K562 (cell line): ENCODE results near the gene APP. TPM values are rescaled to one million over a fixed set of nuclear protein-coding genes. Genes with fewer than 3 reads are reported as not detected.

ENCODE experiments used
- ATAC-seq: fragments of 200-7000 bp; cut with Tn5 transposase; 3 replicates; pipeline ENCODE4 v1.9.1; 2020; ENCODE audit warnings: moderate library complexity
- BruUV-seq: library from RNA; stranded (reverse); fragments of 400-500 nt; replicated peaks from 2 replicates; lab custom pipeline; 2021; lab: Mats Ljungman, UMichigan
- CTCF ChIA-PET: fragments of 300-600 bp; formaldehyde crosslinking; extraction: SDS; loops from one replicate; lab custom pipeline; 2021; ENCODE audit warnings: low intra/inter-chr PET ratio; lab: Yijun Ruan, JAX
- POLR2A ChIA-PET: fragments of 300-600, 350-650 bp; sonication (Branson Sonifier 250); formaldehyde crosslinking; extraction: SDS; loops from one replicate; lab custom pipeline; 2021; ENCODE audit warnings: antibody characterized with exemption, inconsistent platforms; lab: Yijun Ruan, JAX
- DNase-seq, 4 experiments: peaks; one replicate each; pipeline versions ENCODE4 v3.0.0 to v3.0.0-alpha.2; 2011 to 2018; ENCODE audit warnings: low spot score in 3 of 4, mixed read lengths in 3 of 4; ENCODE audit errors: extremely low read depth in 1 of 4
- FAIRE-seq: peaks from 2 replicates; lab custom pipeline; 2011; peaks lifted over from hg19 to GRCh38; lab: Jason Lieb, UNC
- H2AFZ ChIP-seq: 2 replicates; pipeline ENCODE4 v1.6.0; 2011; ENCODE audit warnings: low read depth, low read length, control low read depth, inconsistent platforms
- H3K27ac ChIP-seq: fragments of 200-600 bp; 3 replicates; pipeline ENCODE4 v1.8.0; 2011; ENCODE audit warnings: low read depth, mild to moderate bottlenecking, control low read depth, inconsistent platforms, low read length, moderate library complexity, mixed read lengths; ENCODE audit errors: extremely low read depth
- H3K27me3 ChIP-seq, 2 experiments: fragments of 300-600 bp in 1 of 2; 2 replicates in 1 of 2; 3 replicates in 1 of 2; pipeline versions ENCODE4 v1.6.0 to v1.8.0; 2011; ENCODE audit warnings: inconsistent platforms in 2 of 2, low read length in 2 of 2, mild to moderate bottlenecking in 1 of 2, mixed read lengths in 1 of 2, moderate library complexity in 1 of 2; ENCODE audit not compliant: control insufficient read depth in 2 of 2, insufficient read depth in 2 of 2
- H3K36me3 ChIP-seq: fragments of 300-600 bp; 3 replicates; pipeline ENCODE4 v1.8.0; 2011; ENCODE audit warnings: mild to moderate bottlenecking, low read length, inconsistent platforms; ENCODE audit not compliant: control insufficient read depth, insufficient read depth
- H3K4me1 ChIP-seq, 2 experiments: fragments of 200-600 bp in 1 of 2; replicated peaks in 1 of 2; 2 replicates in 1 of 2; 3 replicates in 1 of 2; pipeline versions ENCODE4 v1.5.1 to v1.8.0; 2011; ENCODE audit warnings: inconsistent platforms in 2 of 2, low read length in 2 of 2, mild to moderate bottlenecking in 1 of 2, mixed read lengths in 1 of 2, moderate library complexity in 1 of 2; ENCODE audit not compliant: control insufficient read depth in 2 of 2, insufficient read depth in 2 of 2
- H3K4me2 ChIP-seq: 2 replicates; pipeline ENCODE4 v1.6.1; 2011; ENCODE audit warnings: low read length, control low read depth, inconsistent platforms, mixed read lengths; ENCODE audit not compliant: insufficient read depth
- H3K4me3 ChIP-seq: fragments of 200-600 bp; sonication (generic), shearing (Covaris generic); 2 replicates; pipeline ENCODE4 v1.5.1; 2016; ENCODE audit warnings: control low read depth, inconsistent platforms
- H3K79me2 ChIP-seq: fragments of 200-600 bp; 3 replicates; pipeline ENCODE4 v1.8.0; 2011; ENCODE audit warnings: low read length, inconsistent platforms; ENCODE audit not compliant: control insufficient read depth, insufficient read depth
- H3K9ac ChIP-seq, 2 experiments: 2 replicates each; pipeline versions ENCODE4 v1.6.0 to v1.6.1; 2011; ENCODE audit warnings: low read depth in 2 of 2, low read length in 2 of 2, control low read depth in 1 of 2, inconsistent platforms in 1 of 2, mild to moderate bottlenecking in 1 of 2, mixed read lengths in 1 of 2; ENCODE audit not compliant: insufficient read depth in 1 of 2
- H3K9me1 ChIP-seq: one replicate; pipeline ENCODE4 v1.6.0; 2011; ENCODE audit warnings: inconsistent platforms, mild to moderate bottlenecking, low read length, moderate library complexity; ENCODE audit not compliant: control insufficient read depth, insufficient read depth
- H3K9me3 ChIP-seq: replicated peaks from 2 replicates; pipeline ENCODE4 v1.5.1; 2011; ENCODE audit warnings: low read depth, low read length, inconsistent platforms; ENCODE audit not compliant: control insufficient read depth, insufficient read depth
- H4K20me1 ChIP-seq: replicated peaks from 2 replicates; pipeline ENCODE4 v1.6.1; 2011; ENCODE audit warnings: low read length, inconsistent platforms, mixed read lengths; ENCODE audit not compliant: control insufficient read depth, insufficient read depth
- ARID2 ChIP-seq: fragments of 450-650 bp; IDR thresholded peaks from 2 replicates; pipeline ENCODE4 v1.6.1; 2017; ENCODE audit warnings: antibody characterized with exemption, mild to moderate bottlenecking
- BHLHE40 ChIP-seq: IDR thresholded peaks from 2 replicates; pipeline ENCODE4 v1.6.1; 2011; ENCODE audit warnings: low read length, improper control_type of control experiment
- CBX2 ChIP-seq: fragments of 200-600 bp; sonication (generic); IDR thresholded peaks from one replicate; pipeline ENCODE4 v1.6.1; 2012; ENCODE audit warnings: mild to moderate bottlenecking, low read length, inconsistent platforms; ENCODE audit not compliant: insufficient read depth, poor library complexity, severe bottlenecking
- E2F6 ChIP-seq, 2 experiments: IDR thresholded peaks; 2 replicates each; pipeline ENCODE4 v1.6.1; 2011; ENCODE audit warnings: borderline replicate concordance in 1 of 2, control low read depth in 1 of 2, low read depth in 1 of 2, low read length in 1 of 2, mild to moderate bottlenecking in 1 of 2, mixed read lengths in 1 of 2, moderate library complexity in 1 of 2; ENCODE audit not compliant: insufficient read depth in 1 of 2, insufficient read length in 1 of 2, poor library complexity in 1 of 2, severe bottlenecking in 1 of 2; ENCODE audit errors: extremely low read depth in 1 of 2
- ETS2 ChIP-seq: IDR thresholded peaks from 2 replicates; pipeline ENCODE4 v1.6.1; 2016; ENCODE audit warnings: borderline replicate concordance, missing genetic modification characterization, mild to moderate bottlenecking, moderate library complexity, missing compliant biosample characterization; ENCODE audit not compliant: poor library complexity, severe bottlenecking
- GMEB1 ChIP-seq: fragments of 250-450 bp; sonication (Bioruptor Pico); IDR thresholded peaks from 2 replicates; pipeline ENCODE4 v1.4.0; 2020; ENCODE audit warnings: mild to moderate bottlenecking
- MYC ChIP-seq, 2 experiments: fragments of 250-450 bp in 1 of 2; sonication (Bioruptor Pico) in 1 of 2; IDR thresholded peaks; 2 replicates each; pipeline versions ENCODE4 v1.5.1 to v1.6.1; 2012 to 2021; ENCODE audit warnings: low read depth in 2 of 2, borderline replicate concordance in 1 of 2, improper control_type of control experiment in 1 of 2, low read length in 1 of 2, mild to moderate bottlenecking in 1 of 2, moderate library complexity in 1 of 2
- PTTG1 ChIP-seq: fragments of 450-650 bp; IDR thresholded peaks from 2 replicates; pipeline ENCODE4 v1.6.1; 2016; ENCODE audit warnings: low read depth, mild to moderate bottlenecking, missing genetic modification characterization, missing compliant biosample characterization
- ZNF431 ChIP-seq: sonication (generic); formaldehyde crosslinking; IDR thresholded peaks from 2 replicates; pipeline ENCODE4 v1.8.0; 2022; ENCODE audit warnings: mild to moderate bottlenecking, missing genetic modification reagents
- WGBS: fragments of 100-300 bp; shearing (Covaris generic); methylation state at CpG from one replicate; pipeline ENCODE4 v1.1.6; 2016; ENCODE audit warnings: low coverage, mixed read lengths; ENCODE audit not compliant: insufficient coverage; ENCODE audit errors: missing lambda C conversion rate; 5-methylcytosine and 5-hydroxymethylcytosine counted together
- in situ Hi-C: fragments of 300-500 bp; cut with MboI; formaldehyde crosslinking; loops from 4 replicates; pipeline ENCODE4 v1.15.0; 2018; ENCODE audit warnings: inconsistent platforms, mixed read lengths
- intact Hi-C: fragments of 100-400 bp; cut with micrococcal nuclease; formaldehyde crosslinking; loops from 2 replicates; pipeline ENCODE4 v1.14.2; 2022
- polyA plus RNA-seq, 8 experiments: library from polyadenylated mRNA; depleted of rRNA in 4 of 8; stranded (reverse) in 5 of 8; unstranded in 3 of 8; fragments of >200 nt; fragmentation: Nextera tagmentation in 2 of 8; fragmentation: Illumina TruSeq in 1 of 8; extraction: Ambion mirVana in 2 of 8; extraction: Trizol in 1 of 8; gene quantifications; 2 replicates each; pipeline versions ENCODE4 v1.2.1 to v1.2.3, GENCODE V29; 2011 to 2014; ENCODE audit warnings: inconsistent platforms in 1 of 8, missing spikeins in 1 of 8
- total RNA-seq, 7 experiments: library from RNA; depleted of rRNA in 6 of 7; stranded (reverse); fragments of >200 nt in 6 of 7; fragmentation: Illumina TruSeq in 2 of 7; extraction: Trizol in 2 of 7; gene quantifications; 2 replicates each; pipeline versions ENCODE4 v1.2.1 to v1.2.3, GENCODE V29; 2011 to 2021; ENCODE audit warnings: low replicate concordance in 1 of 7

APP gene
- total and polyA plus RNA-seq, 9 of the 15 experiments (the other 6 are each of a cell fraction or from before 2014, with no cell fraction given): 0.01 to 1.5 (median 0.16) TPM; not detected in 5

GRCh38 chr21:25927195-25927880 lies 243.2 kb downstream of the APP start:
- no peak overlapping the region for H3K4me2 ChIP-seq
- no peak overlapping the region for H3K4me3 ChIP-seq
- no peak overlapping the region for H2AFZ ChIP-seq
- H3K9ac ChIP-seq: no peak overlapping the region
- intact Hi-C loops (no loop called here), in situ Hi-C loops (no loop called here)
- no peaks in the 10 kb centered on the region for H4K20me1 ChIP-seq
- TF ChIP-seq MYC (IDR thresholded peaks at IDR 0.05; ENCODE audit: low read depth, low read length): no peak
- TF ChIP-seq MYC (CRISPR knock-in tag; IDR thresholded peaks at IDR 0.05; ENCODE audit: borderline replicate concordance, low read depth): no peak
- TF ChIP-seq PTTG1 (tag): no peak
- TF ChIP-seq BHLHE40: no peak
- TF ChIP-seq CBX2: no peak
- TF ChIP-seq ZNF431 (CRISPR knock-in tag): no peak
- no peak for TF ChIP-seq E2F6 (IDR thresholded peaks at IDR 0.05; ENCODE audit: borderline replicate concordance in 1 of 2, extremely low read depth in 1 of 2, insufficient read depth in 1 of 2, insufficient read length in 1 of 2, low read depth in 1 of 2, low read length in 1 of 2, poor library complexity in 1 of 2, severe bottlenecking in 1 of 2)
- TF ChIP-seq ARID2: no peak
- TF ChIP-seq GMEB1: no peak
- TF ChIP-seq ETS2: no peak
- H3K9me3 ChIP-seq: no peaks in the 10 kb centered on the region
- FAIRE-seq: no peak
- no peaks in the 10 kb centered on the region for H3K79me2 ChIP-seq
- no peaks in the 10 kb centered on the region for H3K27me3 ChIP-seq
- H3K4me1 ChIP-seq: no peaks in the 10 kb centered on the region
- DNase-seq: no peak
- H3K27ac ChIP-seq: no peak overlapping the region
- no peaks in the 10 kb centered on the region for H3K9me1 ChIP-seq
- BruUV-seq: no TSS peak
- ChIA-PET POLR2A (no interaction called here), CTCF (no interaction called here)
- ATAC-seq: no peak
- WGBS: under 1% methylated on average over 6 of the region's 6 CpGs
- H3K36me3 ChIP-seq: no peaks in the 10 kb centered on the region
